Tibial artery (tissue), 4 donors: ENCODE results near the gene KLHL29.

Experiments
- DNase-seq, 2 donors: peaks; one replicate each; pipeline ENCODE4 v3.0.0-alpha.2; 2019
- H3K27ac ChIP-seq, 2 donors: fragments of 200-600 bp; sonication (generic) in 1 of 2; 1 replicate in 1 of 2; 2 replicates in 1 of 2; pipeline ENCODE4 v1.5.1; 2018 to 2019; ENCODE audit warnings: mild to moderate bottlenecking in 1 of 2
- H3K27me3 ChIP-seq, 2 donors: fragments of 200-600 bp; sonication (generic) in 1 of 2; one replicate each; pipeline versions ENCODE4 v1.5.1 to v1.6.0; 2016 to 2019
- H3K36me3 ChIP-seq, 3 donors: fragments of 200-600 bp; sonication (generic) in 2 of 3; one replicate each; pipeline ENCODE4 v1.5.1; 2016 to 2019; ENCODE audit warnings: mild to moderate bottlenecking in 2 of 3
- H3K4me1 ChIP-seq, 4 donors: fragments of 200-600 bp; sonication (generic) in 2 of 4; 1 replicate in 3 of 4; 2 replicates in 1 of 4; pipeline ENCODE4 v1.5.1; 2016 to 2019
- H3K4me3 ChIP-seq, 2 donors: fragments of 200-600 bp; sonication (generic) in 1 of 2; 1 replicate in 1 of 2; 2 replicates in 1 of 2; pipeline ENCODE4 v1.5.1; 2018 to 2019; ENCODE audit warnings: mild to moderate bottlenecking in 2 of 2
- H3K9me3 ChIP-seq, 3 donors: fragments of 200-600 bp; sonication (generic) in 1 of 3; one replicate each; pipeline ENCODE4 v1.5.1; 2016 to 2019
- CTCF ChIP-seq, 2 experiments: fragments of 200-600 bp in 1 of 2; fragments of 450-650 bp in 1 of 2; IDR thresholded peaks; one replicate each; pipeline ENCODE4 v1.5.1; 2017 to 2019; ENCODE audit warnings: antibody characterized with exemption in 2 of 2, mild to moderate bottlenecking in 1 of 2, moderate library complexity in 1 of 2
- intact Hi-C: fragments of 100-400 bp; cut with DNase I; formaldehyde crosslinking; loops from one replicate; pipeline ENCODE4 v1.15.0; 2023; ENCODE audit warnings: low total_unique reads

Gene KLHL29

DNA sequence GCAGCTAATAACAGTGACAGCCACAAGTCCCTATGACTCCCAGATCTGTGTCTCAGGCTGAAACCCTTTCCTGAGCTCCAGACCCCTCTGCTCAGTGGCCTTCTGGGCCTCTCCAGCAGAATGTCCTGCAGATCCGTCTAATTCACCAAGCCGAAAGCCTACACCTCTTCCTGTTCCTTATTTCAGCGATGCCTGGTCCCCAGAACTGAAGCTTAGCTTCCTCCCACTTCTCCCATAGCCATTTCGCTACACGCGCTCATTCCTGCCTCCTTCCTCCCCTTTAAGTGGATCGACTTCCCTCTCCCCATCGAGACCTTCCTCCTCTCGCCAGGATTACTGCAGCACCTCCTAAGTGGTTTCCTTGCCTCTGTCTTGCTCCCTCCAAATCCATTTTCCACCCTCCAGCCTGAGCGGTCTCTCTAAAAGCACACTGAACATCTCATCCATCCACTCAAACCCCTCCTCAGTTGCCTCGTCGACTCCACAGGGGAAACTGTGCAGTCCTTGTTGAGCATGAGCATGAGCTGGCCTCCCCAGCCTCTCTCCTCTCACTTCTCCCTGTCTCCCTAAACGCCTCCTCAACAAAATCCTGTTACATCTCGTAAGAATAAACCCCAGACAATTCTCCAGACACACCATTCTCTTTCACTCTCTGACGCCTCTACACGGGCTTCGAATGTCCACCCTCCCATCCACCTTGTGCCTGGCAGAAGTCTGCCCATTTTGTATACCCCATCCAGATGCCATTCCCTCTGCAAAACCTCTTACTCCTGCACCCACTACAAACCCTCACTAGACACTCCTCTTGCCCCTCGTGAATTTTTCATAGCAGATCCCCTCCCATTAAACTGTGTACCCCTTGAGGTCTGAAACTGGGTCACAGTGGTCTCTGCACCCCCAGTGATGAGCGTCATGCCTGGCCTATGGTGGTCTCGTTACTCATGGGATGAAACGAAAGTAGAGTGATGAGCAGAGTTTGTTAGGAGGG is 309.4 kb downstream of the KLHL29 start:
- Histone ChIP-seq H3K27ac (no peak overlapping the region), H3K4me1 (no peaks in the 10 kb centered on the region), H3K27me3 (no peaks in the 10 kb centered on the region), H3K4me3 (no peak overlapping the region), H3K9me3 (no peaks in the 10 kb centered on the region), H3K36me3 (peaks cover 34 to 95% (median 77%) of the 10 kb centered on the region in 3 donors)
- intact Hi-C loops = no loop called here
- TF ChIP-seq CTCF (IDR thresholded peaks at IDR 0.05) = no peak
- peak; percentile 16 to 48 for DNase-seq

DNA sequence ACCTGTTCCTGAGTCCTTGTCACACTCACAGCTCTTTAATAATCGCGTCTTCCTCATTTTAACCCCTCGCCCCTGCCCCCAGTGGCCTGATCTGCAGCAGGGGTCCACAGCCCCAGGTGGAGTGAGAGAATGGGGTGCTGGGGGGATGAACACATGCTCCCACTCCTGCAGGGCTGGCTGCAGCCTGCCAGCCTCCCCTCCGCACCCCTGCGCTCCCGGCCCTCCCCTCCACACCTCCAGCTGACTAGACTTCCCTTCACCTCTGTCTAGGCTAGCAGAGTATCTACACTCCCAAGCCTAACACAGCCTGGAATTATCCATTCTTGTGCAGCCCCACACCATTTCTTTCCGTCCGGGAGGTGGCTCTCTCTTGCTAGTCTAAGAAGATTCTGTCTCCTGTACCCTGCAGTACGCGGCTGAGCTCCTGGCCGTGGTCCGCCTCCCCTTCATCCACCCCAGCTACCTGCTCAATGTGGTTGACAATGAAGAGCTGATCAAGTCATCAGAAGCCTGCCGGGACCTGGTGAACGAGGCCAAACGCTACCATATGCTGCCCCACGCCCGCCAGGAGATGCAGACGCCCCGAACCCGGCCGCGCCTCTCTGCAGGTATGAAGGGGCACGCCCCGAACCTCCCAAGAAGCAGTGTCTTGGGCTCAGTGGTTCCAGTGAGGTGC is 310.4 kb downstream of the KLHL29 start:
- no peak overlapping the region for H3K27ac ChIP-seq
- H3K27me3 ChIP-seq = no peaks in the 10 kb centered on the region
- no peaks in the 10 kb centered on the region for H3K9me3 ChIP-seq
- DNase-seq = peak in 1 of 2 donors; percentile 20
- intact Hi-C loops = no loop called here
- TF ChIP-seq CTCF (IDR thresholded peaks at IDR 0.05) = no peak
- no peak overlapping the region for H3K4me3 ChIP-seq
- no peaks in the 10 kb centered on the region for H3K4me1 ChIP-seq
- peaks cover 43 to 94% (median 85%) of the 10 kb centered on the region in 3 donors for H3K36me3 ChIP-seq

DNA sequence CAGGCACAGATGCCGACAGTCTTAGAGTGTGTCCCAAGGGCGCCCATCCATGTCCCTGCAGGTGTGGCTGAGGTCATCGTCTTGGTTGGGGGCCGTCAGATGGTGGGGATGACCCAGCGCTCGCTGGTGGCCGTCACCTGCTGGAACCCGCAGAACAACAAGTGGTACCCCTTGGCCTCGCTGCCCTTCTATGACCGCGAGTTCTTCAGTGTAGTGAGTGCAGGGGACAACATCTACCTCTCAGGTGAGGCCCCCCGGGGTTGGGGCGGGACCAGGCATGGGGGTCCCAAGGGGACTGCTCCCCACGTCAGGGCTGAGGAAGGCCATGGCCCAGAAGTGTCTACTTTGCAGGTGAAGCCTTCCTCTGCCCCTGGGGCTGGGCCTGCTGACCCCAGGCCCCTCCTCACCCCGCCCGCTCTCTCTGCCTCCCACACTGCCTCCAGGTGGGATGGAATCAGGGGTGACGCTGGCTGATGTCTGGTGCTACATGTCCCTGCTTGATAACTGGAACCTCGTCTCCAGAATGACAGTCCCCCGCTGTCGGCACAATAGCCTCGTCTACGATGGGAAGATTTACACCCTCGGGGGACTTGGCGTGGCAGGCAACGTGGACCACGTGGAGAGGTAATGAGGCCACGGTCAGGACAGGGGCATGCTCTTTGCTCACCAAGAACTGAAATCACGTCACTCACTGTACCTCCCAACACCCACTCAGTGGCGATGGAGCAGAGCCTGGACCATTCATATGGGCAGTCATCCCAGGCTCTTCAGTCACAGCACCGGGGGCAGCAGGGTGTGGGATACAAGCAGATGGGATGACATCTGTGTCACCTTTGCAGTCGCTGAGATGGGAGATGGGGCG is 311.1 kb downstream of the KLHL29 start:
- Histone ChIP-seq H3K27me3 (no peaks in the 10 kb centered on the region), H3K4me3 (no peak overlapping the region), H3K27ac (no peak overlapping the region), H3K4me1 (no peaks in the 10 kb centered on the region), H3K36me3 (peaks cover 43 to 94% (median 78%) of the 10 kb centered on the region in 3 donors), H3K9me3 (no peaks in the 10 kb centered on the region)
- peak; percentile 18 to 61 for DNase-seq
- intact Hi-C loops = no loop called here
- TF ChIP-seq CTCF (IDR thresholded peaks at IDR 0.05) = no peak

DNA sequence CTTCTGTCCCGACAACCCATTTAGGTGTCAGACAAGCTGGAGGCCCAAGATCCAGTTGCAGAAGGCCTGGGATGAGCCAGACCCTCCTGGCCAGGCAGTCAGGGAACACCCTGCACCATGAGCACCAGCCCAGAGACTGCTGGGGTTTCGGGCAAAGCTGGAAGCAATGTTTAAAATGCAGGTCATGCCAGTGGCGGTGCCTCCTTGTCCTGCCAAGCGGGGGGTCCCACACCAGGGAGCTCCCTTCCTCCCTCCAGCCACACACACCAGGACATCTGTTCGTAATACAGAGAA is 311.7 kb downstream of the KLHL29 start:
- Histone ChIP-seq H3K4me3 (no peak overlapping the region), H3K9me3 (no peaks in the 10 kb centered on the region), H3K27me3 (no peaks in the 10 kb centered on the region), H3K4me1 (no peaks in the 10 kb centered on the region), H3K27ac (no peak overlapping the region), H3K36me3 (peaks cover 43 to 89% (median 72%) of the 10 kb centered on the region in 3 donors)
- intact Hi-C loops = no loop called here
- DNase-seq = peak in 1 of 2 donors; percentile 61
- TF ChIP-seq CTCF (IDR thresholded peaks at IDR 0.05) = no peak

DNA sequence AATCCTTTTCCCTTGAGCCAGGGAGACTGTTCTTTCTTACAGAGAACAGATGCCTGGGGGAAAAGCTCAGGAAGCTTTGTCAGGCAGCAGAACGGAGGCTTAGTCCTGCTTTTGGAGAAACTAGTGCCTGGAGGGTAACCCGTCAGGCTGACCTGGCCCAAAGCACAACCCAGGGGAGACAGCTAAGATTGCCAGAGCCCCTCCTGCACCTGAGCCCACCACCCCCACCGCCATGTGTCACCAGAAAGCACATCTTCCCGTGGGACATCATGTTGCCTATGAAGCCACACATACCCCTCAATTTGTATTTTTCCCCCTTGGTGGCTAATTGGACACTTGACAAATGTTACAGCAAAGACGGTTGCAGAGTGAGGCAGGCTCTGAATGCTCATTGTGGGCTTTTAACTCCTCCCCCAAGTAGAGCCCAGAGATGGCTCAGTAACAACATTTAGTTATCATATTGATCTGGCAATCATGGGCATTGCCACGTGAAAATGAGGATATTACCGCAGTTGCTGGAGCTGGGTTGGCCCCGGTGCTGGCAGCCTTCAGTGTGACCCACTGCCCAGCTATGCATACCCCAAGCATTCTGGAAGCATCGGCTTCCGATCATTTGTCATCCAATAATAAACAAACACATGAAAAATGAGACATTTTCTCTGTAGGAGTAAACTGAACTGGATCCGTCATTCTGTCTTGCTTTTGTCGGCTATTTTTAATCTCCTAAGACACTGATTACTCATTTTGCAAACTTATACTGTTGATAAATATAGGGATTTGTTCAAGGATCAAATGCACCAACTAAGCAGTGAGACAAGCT is 312.5 kb downstream of the KLHL29 start:
- Histone ChIP-seq H3K36me3 (peaks cover 43 to 86% (median 66%) of the 10 kb centered on the region in 3 donors), H3K4me1 (no peaks in the 10 kb centered on the region), H3K4me3 (no peak overlapping the region), H3K27me3 (no peaks in the 10 kb centered on the region), H3K27ac (no peak overlapping the region), H3K9me3 (no peaks in the 10 kb centered on the region)
- intact Hi-C loops = no loop called here
- peak in 1 of 2 donors; percentile 53 for DNase-seq
- TF ChIP-seq CTCF (IDR thresholded peaks at IDR 0.05) = no peak
